ENCODE data around the gene MRAP2.

GRCh38 chr6:84050408-84050807, 16.8 kb downstream of the MRAP2 start:
- no peak for TF ChIP-seq POU6F1 (CRISPR knock-in tag; IDR thresholded peaks at IDR 0.05; ENCODE audit: borderline replicate concordance, low read depth)
- no peak for TF ChIP-seq ZNF8 (CRISPR knock-in tag; IDR thresholded peaks at IDR 0.05)
- TF ChIP-seq RARB (CRISPR knock-in tag; IDR thresholded peaks at IDR 0.05): no peak
- no peak for TF ChIP-seq ZFP3 (CRISPR knock-in tag; IDR thresholded peaks at IDR 0.05)
- no peak for TF ChIP-seq OSR1 (CRISPR knock-in tag; IDR thresholded peaks at IDR 0.05)
- no peak for TF ChIP-seq ARNTL (CRISPR knock-in tag; IDR thresholded peaks at IDR 0.05; ENCODE audit: borderline replicate concordance, low read depth)
- no peak for TF ChIP-seq PPARA (CRISPR knock-in tag; IDR thresholded peaks at IDR 0.05; ENCODE audit: borderline replicate concordance)
- TF ChIP-seq TSHZ2 (CRISPR knock-in tag; IDR thresholded peaks at IDR 0.05): no peak
- TF ChIP-seq TOX (CRISPR knock-in tag; IDR thresholded peaks at IDR 0.05; ENCODE audit: borderline replicate concordance): no peak
- TF ChIP-seq ZC3H10 (CRISPR knock-in tag; IDR thresholded peaks at IDR 0.05): no peak
- TF ChIP-seq TCF4 (CRISPR knock-in tag; IDR thresholded peaks at IDR 0.05; ENCODE audit: borderline replicate concordance): no peak
- TF ChIP-seq BACH2 (CRISPR knock-in tag; IDR thresholded peaks at IDR 0.05; ENCODE audit: borderline replicate concordance): no peak
- no peak for TF ChIP-seq ZFP30 (CRISPR knock-in tag; IDR thresholded peaks at IDR 0.05)

All from SK-N-SH treated with all-trans-retinoic acid at 6 μM for 48 hours (cell line).